Heart right ventricle (tissue), 16 donors: Measurements from ENCODE around the gene TULP1. TPM values are rescaled to one million over a fixed set of nuclear protein-coding genes. Genes with fewer than 3 reads are reported as not detected.

Source experiments
- ATAC-seq, 8 donors: fragments of 200-7000 bp; cut with Tn5 transposase; one replicate each; pipeline ENCODE4 v1.9.1; 2020; ENCODE audit warnings: mild to moderate bottlenecking in 8 of 8, moderate library complexity in 8 of 8, moderate number of reproducible peaks in 1 of 8
- DNase-seq, 2 donors: peaks; one replicate each; pipeline ENCODE4 v3.0.0-alpha.2; 2020
- H3K27ac ChIP-seq, 10 donors: fragments of 200-600 bp; sonication (generic) in 2 of 10; one replicate each; pipeline versions ENCODE4 v1.5.0 to v1.8.0; 2020 to 2022; ENCODE audit warnings: mild to moderate bottlenecking in 3 of 10
- H3K27me3 ChIP-seq, 7 donors: fragments of 200-600 bp; one replicate each; pipeline ENCODE4 v1.8.0; 2021 to 2022; ENCODE audit warnings: mild to moderate bottlenecking in 2 of 7
- H3K36me3 ChIP-seq, 9 donors: fragments of 200-600 bp; sonication (generic) in 1 of 9; one replicate each; pipeline versions ENCODE4 v1.5.0 to v1.8.0; 2020 to 2022; ENCODE audit warnings: mild to moderate bottlenecking in 2 of 9
- H3K4me1 ChIP-seq, 9 donors: fragments of 200-600 bp; sonication (generic) in 1 of 9; one replicate each; pipeline versions ENCODE4 v1.5.0 to v1.8.0; 2020 to 2022; ENCODE audit warnings: mild to moderate bottlenecking in 4 of 9
- H3K4me3 ChIP-seq, 10 donors: fragments of 200-600 bp; sonication (generic) in 2 of 10; one replicate each; pipeline versions ENCODE4 v1.5.0 to v1.8.0; 2020 to 2022; ENCODE audit warnings: mild to moderate bottlenecking in 7 of 10, moderate library complexity in 2 of 10
- H3K9me3 ChIP-seq, 11 donors: fragments of 200-600 bp in 10 of 11; sonication (generic) in 2 of 11; one replicate each; pipeline versions ENCODE4 v1.5.0 to v1.8.0; 2013 to 2022; ENCODE audit warnings: mild to moderate bottlenecking in 2 of 11, control low read depth in 1 of 11, moderate library complexity in 1 of 11
- WGBS, 2 donors: extraction: QIAGEN DNeasy Blood & Tissue Kit; methylation state at CpG; one replicate each; pipeline ENCODE4 v1.1.7; 2013; ENCODE audit warnings: inconsistent platforms in 1 of 2; 5-methylcytosine and 5-hydroxymethylcytosine counted together
- intact Hi-C, 10 donors: fragments of 100-400 bp; cut with DNase I; formaldehyde crosslinking; loops; one replicate each; pipeline versions ENCODE4 v1.11.1 to v1.14.2; 2022
- polyA plus RNA-seq, 2 donors: library from polyadenylated mRNA; stranded (reverse); fragments of 200-250 nt; gene quantifications; one replicate each; pipeline ENCODE4 v1.2.3, GENCODE V29; 2013
- total RNA-seq, 10 donors: library from RNA; stranded (reverse); fragmentation: NEBNext Ultra II Directional in 3 of 10; extraction: Animal tissue kit (Norgen Biotek cat#: 25700) in 3 of 10; gene quantifications; one replicate each; pipeline versions ENCODE4 v1.2.1 to v1.2.4, GENCODE V29; 2021 to 2023
- TF ChIP-seq, protein P1 (sequence below), 9 donors: fragments of 200-600 bp; sonication (generic) in 2 of 9; IDR thresholded peaks; one replicate each; pipeline versions ENCODE4 v1.5.0 to v1.8.0; 2021 to 2022; ENCODE audit warnings: antibody characterized with exemption in 9 of 9, mild to moderate bottlenecking in 5 of 9, moderate library complexity in 1 of 9
- donor health status: Arrhythmogenic right ventricular cardiomyopathy.
- donor health status: ischemic (EF 13 %, LVEDD 7.1; RV severe dilation, severe dysfunction).
- donor health status: healthy with polysubstance abuse.
- donor health status: DM: no; HTN: yes; CAD: no.
- donor health status: DM: no; HTN: no; CAD: no.
- donor health status: ischemic (EF 25% LVEDD 6.9; RV normal size, moderate dysfunction).
- donor health status: ischemic (EF 25% LVEDD 5.7; RV mildly dilated, moderate dysfunction).
- donor health status: healthy.
- donor health status: DM: yes; HTN: yes; CAD: no.
- donor health status: Ischemic cardiomyopathy.
- donor health status: ischemic (EF 35%, LVEDD 5.7; RV mildly dilated, moderate dysfunction).
- donor health status: nonischemic (EF 11% LVEDD 7.7; RV severe dilation, severe dysfunction).
- donor health status: DM: yes; HTN: yes; CAD: no.
- donor health status: PGD.
- donor health status: ischemic (EF 29% LVEDD 5.4; RV normal size, mild dysfunction).
- donor health status: nonischemic (EF 23%, LVEDD 6.1; RV moderate dilation, normal function).

TULP1 gene
- total and polyA plus RNA-seq, 12 donors: 0.03 to 0.15 TPM; not detected in 10

DNA sequence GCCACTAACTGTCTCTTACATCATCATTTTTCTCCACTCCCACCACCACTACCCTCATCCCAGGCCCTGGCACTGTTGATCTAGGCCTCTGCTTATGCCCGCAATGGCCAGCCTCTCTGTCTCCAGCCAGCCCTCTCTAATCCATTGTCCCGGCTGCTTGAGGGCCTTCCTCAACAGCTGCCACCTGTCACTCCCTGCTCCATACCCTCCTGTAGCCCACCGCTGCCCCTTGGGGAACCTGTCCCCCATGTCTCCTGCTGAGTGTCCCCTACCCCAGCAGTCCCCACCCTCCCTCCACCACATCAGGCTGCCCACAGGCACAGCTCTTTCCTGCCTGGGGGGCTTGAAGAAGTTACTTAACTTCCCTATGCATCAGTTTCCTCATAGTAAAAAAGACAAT lies 29.2 kb downstream of the TULP1 start:
- TF ChIP-seq, protein P1, sequence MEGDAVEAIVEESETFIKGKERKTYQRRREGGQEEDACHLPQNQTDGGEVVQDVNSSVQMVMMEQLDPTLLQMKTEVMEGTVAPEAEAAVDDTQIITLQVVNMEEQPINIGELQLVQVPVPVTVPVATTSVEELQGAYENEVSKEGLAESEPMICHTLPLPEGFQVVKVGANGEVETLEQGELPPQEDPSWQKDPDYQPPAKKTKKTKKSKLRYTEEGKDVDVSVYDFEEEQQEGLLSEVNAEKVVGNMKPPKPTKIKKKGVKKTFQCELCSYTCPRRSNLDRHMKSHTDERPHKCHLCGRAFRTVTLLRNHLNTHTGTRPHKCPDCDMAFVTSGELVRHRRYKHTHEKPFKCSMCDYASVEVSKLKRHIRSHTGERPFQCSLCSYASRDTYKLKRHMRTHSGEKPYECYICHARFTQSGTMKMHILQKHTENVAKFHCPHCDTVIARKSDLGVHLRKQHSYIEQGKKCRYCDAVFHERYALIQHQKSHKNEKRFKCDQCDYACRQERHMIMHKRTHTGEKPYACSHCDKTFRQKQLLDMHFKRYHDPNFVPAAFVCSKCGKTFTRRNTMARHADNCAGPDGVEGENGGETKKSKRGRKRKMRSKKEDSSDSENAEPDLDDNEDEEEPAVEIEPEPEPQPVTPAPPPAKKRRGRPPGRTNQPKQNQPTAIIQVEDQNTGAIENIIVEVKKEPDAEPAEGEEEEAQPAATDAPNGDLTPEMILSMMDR (IDR thresholded peaks at IDR 0.05): no peak
- H3K9me3 ChIP-seq: no peaks in the 10 kb centered on the region
- H3K4me1 ChIP-seq: peaks cover 6 to 50% (median 33%) of the 10 kb centered on the region in 9 donors
- WGBS, 2 donors: 91 to 92% methylated on average over 3 of the region's 3 CpGs
- DNase-seq: no peak
- H3K27ac ChIP-seq: no peak overlapping the region
- H3K4me3 ChIP-seq: no peak overlapping the region
- intact Hi-C loops: no loop called here
- H3K27me3 ChIP-seq: no peaks in the 10 kb centered on the region
- peaks cover 0 to 52% (median 3%) of the 10 kb centered on the region in 9 donors for H3K36me3 ChIP-seq
- no peak for ATAC-seq

DNA sequence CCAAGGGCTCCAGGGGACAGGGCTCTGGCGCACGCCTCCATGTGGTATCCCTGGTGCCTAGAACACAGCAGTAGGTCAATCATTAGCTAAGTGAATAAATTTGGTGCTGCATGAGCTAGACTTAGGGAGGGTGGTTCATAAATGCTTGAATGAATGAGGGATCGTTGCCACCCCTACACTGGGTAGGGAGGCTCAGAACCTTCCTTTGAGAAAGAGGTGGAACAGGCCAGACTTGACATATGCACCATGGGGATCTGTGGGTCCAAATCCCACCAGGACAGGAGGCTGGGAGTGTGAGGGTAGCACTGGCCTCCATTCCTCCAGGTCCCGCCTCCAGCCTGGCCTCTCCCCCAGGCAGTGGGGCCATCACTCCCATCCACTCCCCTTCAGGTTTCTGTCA lies 29.6 kb downstream of the TULP1 start:
- H3K4me3 ChIP-seq: no peak overlapping the region
- TF ChIP-seq, protein P1 (IDR thresholded peaks at IDR 0.05): no peak
- intact Hi-C loops: no loop called here
- no peaks in the 10 kb centered on the region for H3K9me3 ChIP-seq
- no peak overlapping the region for H3K27ac ChIP-seq
- ATAC-seq (no peak), DNase-seq (no peak)
- no peaks in the 10 kb centered on the region for H3K27me3 ChIP-seq
- WGBS, 2 donors: 98% methylated on average over 4 of the region's 4 CpGs
- H3K4me1 ChIP-seq: peaks cover 4 to 46% (median 29%) of the 10 kb centered on the region in 9 donors
- H3K36me3 ChIP-seq: peaks cover 0 to 56% (median 5%) of the 10 kb centered on the region in 9 donors

DNA sequence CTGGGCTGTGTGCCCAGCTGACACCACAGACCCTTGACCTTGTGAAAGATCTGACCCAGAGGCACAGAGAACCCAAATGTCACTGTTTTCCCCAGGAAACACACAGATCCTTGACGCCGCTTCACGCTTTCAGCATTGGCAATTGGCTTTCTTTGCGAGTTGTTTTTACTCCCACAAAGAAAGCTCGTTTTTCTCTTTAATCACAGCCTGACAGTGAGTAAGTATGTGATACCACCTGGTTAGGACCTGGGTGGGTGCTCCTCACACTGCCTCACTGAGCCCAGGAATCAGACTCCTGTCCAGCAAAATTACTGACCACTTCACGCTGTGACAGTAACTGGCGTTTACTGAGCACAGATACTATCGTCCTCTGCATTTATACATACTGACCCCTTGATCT lies 31.5 kb downstream of the TULP1 start:
- H3K36me3 ChIP-seq: peaks cover 0 to 72% (median 5%) of the 10 kb centered on the region in 9 donors
- H3K27ac ChIP-seq: no peak overlapping the region
- H3K4me1 ChIP-seq: peaks cover 0 to 30% (median 12%) of the 10 kb centered on the region in 9 donors
- intact Hi-C loops: no loop called here
- H3K9me3 ChIP-seq: no peaks in the 10 kb centered on the region
- no peak for ATAC-seq
- no peak for DNase-seq
- TF ChIP-seq, protein P1 (IDR thresholded peaks at IDR 0.05): no peak
- WGBS, 2 donors: 82% methylated on average over 8 of the region's 8 CpGs
- no peaks in the 10 kb centered on the region for H3K27me3 ChIP-seq
- no peak overlapping the region for H3K4me3 ChIP-seq

DNA sequence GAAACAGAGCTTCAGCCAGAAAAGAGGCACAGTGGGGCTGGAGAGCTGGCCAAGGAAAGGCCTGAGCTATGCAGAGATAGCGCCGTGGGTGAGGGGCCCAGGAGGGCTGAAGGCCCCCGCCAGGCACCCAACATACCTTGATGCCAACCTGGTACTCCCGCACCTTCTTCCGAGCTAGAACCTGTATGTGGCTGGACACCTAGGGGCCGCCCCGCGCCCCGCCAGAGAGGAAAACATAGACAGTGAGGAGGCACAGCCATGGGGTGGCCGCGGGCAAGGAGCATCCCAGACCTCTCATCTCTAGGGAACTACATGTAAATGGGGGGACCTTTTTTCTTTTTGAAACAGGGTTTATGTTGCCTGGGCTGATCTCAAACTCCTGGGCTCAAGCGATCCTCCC lies 32.5 kb downstream of the TULP1 start:
- H3K4me3 ChIP-seq: no peak overlapping the region
- WGBS, 2 donors: 94 to 95% methylated on average over 12 of the region's 12 CpGs
- no peak overlapping the region for H3K27ac ChIP-seq

More for the DNA sequence above, 32.5 kb downstream of the TULP1 start:
- Histone ChIP-seq H3K9me3 (no peaks in the 10 kb centered on the region), H3K4me1 (peaks cover 0 to 19% (median 2%) of the 10 kb centered on the region in 9 donors), H3K36me3 (peaks cover 0 to 83% (median 7%) of the 10 kb centered on the region in 9 donors), H3K27me3 (no peaks in the 10 kb centered on the region)
- no peak for DNase-seq
- TF ChIP-seq, protein P1 (IDR thresholded peaks at IDR 0.05): no peak
- intact Hi-C loops: no loop called here
- no peak for ATAC-seq
